Endometrium (tissue), 2 donors: ENCODE measurements around the gene DMD.

Source experiments
- FAIRE-seq: peaks from 2 replicates; lab custom pipeline; 2012; peaks lifted over from hg19 to GRCh38; lab: Jason Lieb, UNC
- donor health status: control.
- donor health status: control.

DMD gene

DNA sequence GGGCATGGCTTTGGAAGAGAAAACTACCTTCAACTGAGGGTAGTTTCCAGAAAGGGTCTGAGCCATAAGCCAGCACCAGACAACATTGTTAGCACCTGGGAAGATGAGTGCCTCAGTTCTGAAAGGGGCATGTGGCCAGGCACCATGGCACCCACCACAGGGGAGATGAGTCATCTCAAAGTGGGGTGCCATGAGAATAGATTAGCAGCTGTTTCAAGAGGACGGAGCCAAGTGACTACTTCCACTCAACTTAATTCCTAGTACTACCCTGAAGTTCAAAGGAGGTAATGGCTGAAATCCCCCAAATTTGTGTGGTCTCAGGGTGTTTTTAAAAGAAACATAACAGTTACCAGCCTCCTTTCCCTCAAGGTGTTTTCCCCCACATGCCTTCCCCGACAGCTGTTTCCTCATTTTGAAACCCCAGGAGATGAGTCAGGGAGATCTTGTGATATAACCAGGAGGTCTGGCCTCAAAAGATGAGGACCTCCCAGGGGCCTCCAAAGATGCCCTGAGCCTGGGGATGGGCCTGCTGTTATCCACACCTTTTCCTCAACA is 2111.7 kb downstream of the DMD start:
- FAIRE-seq = no peak

DNA sequence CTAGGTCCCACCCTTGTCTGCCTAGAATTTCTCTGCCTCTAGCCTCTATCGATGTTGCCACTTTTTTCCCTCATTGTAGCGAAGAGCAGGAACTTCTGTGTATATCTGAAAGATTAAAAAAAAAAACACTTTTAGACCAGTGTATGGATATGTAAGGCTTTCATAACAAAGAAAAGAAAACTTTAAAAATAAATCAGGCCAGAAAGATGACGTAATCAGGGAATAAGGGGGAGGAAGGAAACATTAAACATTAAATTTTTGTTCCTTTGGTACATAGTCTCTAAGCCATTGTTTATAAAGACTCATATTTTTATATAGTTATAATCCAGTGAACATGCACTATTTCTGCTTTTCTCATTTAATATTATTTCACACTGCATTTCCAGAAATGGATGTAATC is 2113.3 kb downstream of the DMD start:
- no peak for FAIRE-seq

DNA sequence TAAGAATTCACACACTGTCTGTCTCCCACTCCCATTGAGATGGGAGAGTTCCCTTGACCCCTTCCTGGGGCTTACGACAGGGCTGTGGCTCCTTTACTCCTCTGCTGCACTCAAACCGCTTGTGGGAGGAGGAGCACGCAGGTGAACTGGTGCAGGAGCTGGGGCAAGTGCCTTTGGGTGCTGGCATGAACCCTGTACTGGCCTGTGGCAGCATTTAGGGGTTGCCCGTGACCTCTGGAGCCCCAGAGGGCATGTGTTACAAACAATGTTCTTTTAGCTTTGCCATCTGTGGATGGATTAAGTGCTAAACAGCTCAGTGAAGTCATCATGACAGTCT is 2117.7 kb downstream of the DMD start:
- FAIRE-seq = no peak

DNA sequence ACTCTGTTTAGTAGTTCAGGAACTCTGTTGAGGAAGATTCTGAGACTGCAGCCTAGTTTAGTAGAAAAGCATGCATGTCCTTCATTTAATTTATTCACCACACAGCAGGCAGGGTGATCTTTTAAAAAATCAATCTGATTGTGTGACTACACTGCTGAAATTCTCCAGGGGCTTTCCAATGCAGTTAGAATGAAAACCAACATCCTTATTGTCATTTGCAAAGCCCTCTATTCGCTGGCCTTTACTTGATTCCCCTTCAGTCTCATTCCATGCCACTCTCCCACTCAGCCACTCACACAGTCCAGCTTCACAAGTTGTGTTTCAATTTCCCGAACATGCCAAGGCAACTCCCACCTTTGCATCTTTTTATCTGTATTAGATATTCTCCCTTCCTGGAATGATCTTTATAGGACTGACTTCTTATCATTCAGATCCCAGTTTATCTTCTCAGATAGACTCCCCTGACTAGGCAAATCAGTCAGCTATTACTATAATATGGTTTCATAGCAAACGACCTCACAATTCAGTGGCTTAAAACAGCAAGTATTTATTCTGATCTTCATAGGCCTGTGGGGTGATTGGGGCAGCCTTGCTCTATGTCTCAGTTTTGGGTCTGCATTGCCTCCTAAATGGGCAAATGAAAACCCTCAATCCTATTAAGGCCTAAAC is 2118.2 kb downstream of the DMD start:
- FAIRE-seq = no peak

DNA sequence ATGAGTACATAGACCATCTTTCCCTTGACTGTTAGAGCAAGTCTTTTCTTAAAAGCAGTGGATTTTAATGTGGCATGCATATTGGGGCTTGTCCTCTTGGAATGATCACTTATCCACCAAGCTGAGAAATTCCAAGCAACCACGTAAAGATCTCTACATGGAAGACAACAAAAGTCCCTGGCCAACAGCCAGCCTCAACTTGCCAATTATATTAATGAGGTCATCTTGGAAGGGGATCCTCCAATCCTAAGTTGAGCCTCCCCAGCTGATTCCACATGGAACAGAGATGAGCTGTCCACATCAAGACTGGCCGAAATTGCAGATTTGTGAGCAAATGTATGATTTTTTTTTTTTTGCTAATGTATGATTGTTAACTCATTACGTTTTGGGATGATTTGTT is 2118.9 kb downstream of the DMD start:
- FAIRE-seq = no peak

DNA sequence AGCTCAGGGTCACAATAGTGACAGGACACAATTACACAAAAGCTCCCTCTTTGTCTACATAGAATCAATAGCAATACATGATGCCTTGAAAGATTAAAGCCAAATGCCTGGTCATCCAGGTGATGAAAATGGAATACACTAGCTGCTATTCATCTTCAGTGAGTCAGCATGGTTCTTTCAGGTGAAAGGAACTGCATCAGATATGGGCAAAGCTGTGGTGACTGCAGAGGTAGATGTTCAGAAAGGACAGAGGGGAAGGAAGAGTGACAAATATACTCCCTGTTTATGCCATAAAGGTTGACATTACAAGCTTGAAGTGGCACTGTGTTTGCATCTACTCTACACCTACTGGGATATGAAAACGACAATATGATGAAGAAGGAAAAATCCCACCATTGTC is 2119.5 kb downstream of the DMD start:
- FAIRE-seq = no peak

DNA sequence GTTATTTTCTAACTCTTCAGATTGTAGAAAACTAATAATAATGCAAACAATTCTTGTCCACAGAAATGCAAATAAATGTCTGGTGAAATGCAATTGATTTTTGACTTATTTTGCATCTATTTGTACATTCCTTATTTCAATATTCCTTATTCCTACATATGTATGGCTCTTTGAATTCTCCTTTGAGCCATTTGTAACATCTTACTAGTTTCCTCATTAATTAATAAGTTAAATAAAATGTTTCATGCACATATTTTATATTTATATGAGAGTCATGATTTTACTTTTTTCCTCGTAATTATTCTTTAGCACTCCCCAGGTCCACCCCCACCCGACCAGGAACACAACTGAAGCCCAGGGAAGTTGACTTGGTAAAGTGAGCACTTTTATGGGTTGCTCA is 2136.8 kb downstream of the DMD start:
- FAIRE-seq = no peak

DNA sequence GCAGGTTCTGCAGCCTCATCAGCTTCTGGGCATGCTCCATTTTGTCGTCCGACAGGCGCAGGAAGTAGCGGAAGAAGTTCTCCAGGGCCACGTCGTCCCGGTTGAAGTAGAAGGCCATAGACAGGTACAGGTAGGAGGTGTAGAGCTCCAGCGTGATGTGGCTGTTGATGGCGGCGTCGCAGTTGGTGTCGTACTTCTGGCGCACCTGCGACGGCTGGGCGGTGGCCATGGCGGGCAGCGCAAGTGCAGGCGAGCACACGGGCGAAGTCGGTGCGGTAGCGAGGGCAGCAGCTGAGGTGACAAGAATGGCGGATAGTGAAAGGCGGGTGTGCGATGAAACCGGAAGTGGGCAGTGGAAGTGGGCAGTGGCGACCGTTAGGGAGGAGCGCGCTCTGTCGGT is 2139.6 kb downstream of the DMD start, which contains the start of gene FTHL17:
Gene FTHL17 (minus strand): TSS at position 317 of the 400 bp plus-strand sequence. CDS start 88 bp downstream, at position 229.
- FAIRE-seq = no peak

DNA sequence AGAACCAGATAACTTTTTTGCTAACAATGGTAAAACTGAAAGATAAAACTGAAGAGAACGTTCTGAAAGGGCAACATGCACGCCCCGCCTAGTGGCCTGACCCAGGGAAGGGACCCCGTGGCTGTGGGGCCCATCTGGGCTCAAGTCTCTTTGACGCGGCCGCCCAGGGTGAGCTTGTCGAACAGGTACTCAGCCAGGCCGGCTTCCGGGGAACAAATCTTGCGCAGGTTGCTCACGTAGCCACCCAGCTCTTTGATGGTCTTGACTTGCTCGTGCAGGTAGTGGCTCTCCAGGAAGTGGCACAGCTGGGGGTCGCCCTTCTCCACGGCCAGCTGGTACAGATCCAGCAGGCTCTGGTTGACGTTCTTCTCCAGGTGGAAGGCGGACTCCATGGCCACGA is 2140.1 kb downstream of the DMD start:
- FAIRE-seq = no peak

DNA sequence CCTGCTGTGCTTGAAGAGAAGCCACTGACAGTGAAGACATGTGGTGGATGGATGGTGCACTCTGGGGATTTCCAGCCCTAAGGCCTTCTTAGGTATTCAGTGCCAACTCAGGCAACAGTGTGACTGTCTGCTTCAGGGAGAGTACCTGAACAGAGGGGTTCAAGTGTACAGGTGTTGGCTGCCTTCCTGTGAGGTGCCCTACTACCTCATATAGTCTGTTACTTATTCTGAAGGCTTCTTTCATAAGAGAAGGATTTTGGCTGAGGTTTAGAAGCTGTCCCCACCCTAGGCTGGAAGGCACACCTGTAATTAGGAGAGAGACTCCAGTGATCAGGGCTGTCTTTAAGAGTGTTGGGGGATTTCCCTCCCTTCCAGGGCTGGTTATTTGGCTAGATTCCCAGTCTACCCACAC is 2141.3 kb downstream of the DMD start:
- FAIRE-seq = no peak
